Bronchial epithelial cell (primary cell): ENCODE results near the gene OR5F1. TPM values are rescaled to one million over a fixed set of nuclear protein-coding genes. Genes with fewer than 3 reads are reported as not detected.

Source experiments
- DNase-seq: peaks from one replicate; pipeline ENCODE4 v3.0.0-alpha.2; 2010; ENCODE audit warnings: low read depth
- FAIRE-seq: peaks from 2 replicates; lab custom pipeline; 2011; peaks lifted over from hg19 to GRCh38; lab: Jason Lieb, UNC
- H3K27me3 ChIP-seq: 2 replicates; pipeline ENCODE4 v1.5.1; 2011; ENCODE audit warnings: low read length; ENCODE audit not compliant: control insufficient read depth, insufficient read depth
- H3K36me3 ChIP-seq: 2 replicates; pipeline ENCODE4 v1.5.1; 2011; ENCODE audit warnings: low read length; ENCODE audit not compliant: control insufficient read depth, insufficient read depth
- H3K4me3 ChIP-seq: 2 replicates; pipeline ENCODE4 v1.5.1; 2011; ENCODE audit warnings: mild to moderate bottlenecking, low read depth, low read length, control low read depth
- CTCF ChIP-seq: IDR thresholded peaks from 2 replicates; pipeline ENCODE4 v1.5.1; 2011; ENCODE audit warnings: mild to moderate bottlenecking, moderate library complexity, low read length, control low read depth, inconsistent platforms; ENCODE audit not compliant: insufficient read depth, severe bottlenecking
- total RNA-seq: library from RNA; depleted of rRNA; stranded (reverse); fragments of >200 nt; gene quantifications from 2 replicates; pipeline ENCODE4 v1.2.1, GENCODE V29; 2014

The OR5F1 gene
- total RNA-seq, 1 donor from 2014 or later, result not detected

GRCh38 chr11:55967914-55968313, 26.5 kb downstream of the OR5F1 start:
- no peak overlapping the region for H3K4me3 ChIP-seq
- H3K36me3 ChIP-seq, result no peaks in the 10 kb centered on the region
- no peaks in the 10 kb centered on the region for H3K27me3 ChIP-seq
- FAIRE-seq (no peak), DNase-seq (no peak)
- TF ChIP-seq CTCF, result no peak

DNA sequence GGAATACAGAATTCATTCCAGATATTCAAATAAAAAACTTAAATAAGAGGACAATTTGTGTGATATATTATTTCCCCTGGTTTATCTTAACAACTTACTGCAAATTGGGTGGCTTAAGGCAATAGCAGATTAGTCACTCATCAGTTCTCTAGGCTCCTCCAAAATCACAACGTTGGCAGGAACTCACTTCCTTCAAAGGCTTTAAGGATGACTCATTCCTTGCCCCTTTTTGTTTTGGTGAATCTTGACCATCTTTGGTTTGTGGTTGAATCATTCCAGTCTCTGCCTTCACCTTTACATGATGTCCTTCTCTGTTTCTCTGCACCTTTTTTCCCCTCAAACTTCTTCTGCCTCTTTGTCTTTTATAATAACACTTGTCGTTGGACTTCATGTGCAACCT, 28.0 kb downstream of the OR5F1 start:
- Histone ChIP-seq H3K36me3 (no peaks in the 10 kb centered on the region), H3K27me3 (no peaks in the 10 kb centered on the region), H3K4me3 (no peak overlapping the region)
- DNase-seq (peak; percentile 12), FAIRE-seq (no peak)
- no peak for TF ChIP-seq CTCF

- DNase-seq, result no peak
- H3K36me3 ChIP-seq, result no peaks in the 10 kb centered on the region
- H3K4me3 ChIP-seq, result no peak overlapping the region
- FAIRE-seq, result no peak
- no peak for TF ChIP-seq CTCF
- H3K27me3 ChIP-seq, result no peaks in the 10 kb centered on the region
These were observed 37.9 kb downstream of the OR5F1 start for GRCh38 chr11:55956521-55956920.

- no peak for FAIRE-seq
- TF ChIP-seq CTCF, result no peak
- Histone ChIP-seq H3K27me3 (no peaks in the 10 kb centered on the region), H3K36me3 (no peaks in the 10 kb centered on the region), H3K4me3 (no peak overlapping the region)
- DNase-seq, result no peak
These were observed 45.1 kb downstream of the OR5F1 start for GRCh38 chr11:55949330-55949729.

Other genes starting within 250 kb of the OR5F1 start
- gene OR5D13, start 221.2 kb downstream of the OR5F1 start, total RNA-seq, result not detected in 2 replicates
- gene OR5D14, start 199.1 kb downstream of the OR5F1 start, total RNA-seq, result not detected in 2 replicates
- gene OR5L1, start 183.3 kb downstream of the OR5F1 start, total RNA-seq, result not detected in 2 replicates
- gene OR5D18, start 175.0 kb downstream of the OR5F1 start, total RNA-seq, result not detected in 2 replicates
- not detected in 2 replicates for gene OR5L2, start 167.4 kb downstream of the OR5F1 start, total RNA-seq
- not detected in 2 replicates for gene OR5D16, start 155.9 kb downstream of the OR5F1 start, total RNA-seq
- gene TRIM51, start 111.3 kb downstream of the OR5F1 start, total RNA-seq, result not detected in 2 replicates
- gene OR5W2, start 80.0 kb downstream of the OR5F1 start, total RNA-seq, result not detected in 2 replicates
- gene OR5I1, start 58.2 kb downstream of the OR5F1 start, total RNA-seq, result not detected in 2 replicates
- gene OR10AG1, start 24.7 kb downstream of the OR5F1 start, total RNA-seq, result not detected in 2 replicates
- gene OR5AS1, start 33.0 kb upstream of the OR5F1 start, total RNA-seq, result not detected in 2 replicates
- gene OR8I2, start 98.7 kb upstream of the OR5F1 start, total RNA-seq, result not detected in 2 replicates
- gene OR8H2, start 109.1 kb upstream of the OR5F1 start, total RNA-seq, result not detected in 2 replicates
- not detected in 2 replicates for gene OR8H3, start 127.7 kb upstream of the OR5F1 start, total RNA-seq
- gene OR8J3, start 145.6 kb upstream of the OR5F1 start, total RNA-seq, result not detected in 2 replicates
- gene OR8K5, start 165.7 kb upstream of the OR5F1 start, total RNA-seq, result not detected in 2 replicates
- not detected in 2 replicates for gene OR5J2, start 182.0 kb upstream of the OR5F1 start, total RNA-seq
- gene OR5T2, start 239.6 kb upstream of the OR5F1 start, total RNA-seq, result not detected in 2 replicates